ENCODE measurements around the gene MAN2A2. TPM values are rescaled to one million over a fixed set of nuclear protein-coding genes. Genes with fewer than 3 reads are reported as not detected.

MAN2A2 gene
- total RNA-seq, 1 experiment from 2014 or later = 31.0 TPM

DNA sequence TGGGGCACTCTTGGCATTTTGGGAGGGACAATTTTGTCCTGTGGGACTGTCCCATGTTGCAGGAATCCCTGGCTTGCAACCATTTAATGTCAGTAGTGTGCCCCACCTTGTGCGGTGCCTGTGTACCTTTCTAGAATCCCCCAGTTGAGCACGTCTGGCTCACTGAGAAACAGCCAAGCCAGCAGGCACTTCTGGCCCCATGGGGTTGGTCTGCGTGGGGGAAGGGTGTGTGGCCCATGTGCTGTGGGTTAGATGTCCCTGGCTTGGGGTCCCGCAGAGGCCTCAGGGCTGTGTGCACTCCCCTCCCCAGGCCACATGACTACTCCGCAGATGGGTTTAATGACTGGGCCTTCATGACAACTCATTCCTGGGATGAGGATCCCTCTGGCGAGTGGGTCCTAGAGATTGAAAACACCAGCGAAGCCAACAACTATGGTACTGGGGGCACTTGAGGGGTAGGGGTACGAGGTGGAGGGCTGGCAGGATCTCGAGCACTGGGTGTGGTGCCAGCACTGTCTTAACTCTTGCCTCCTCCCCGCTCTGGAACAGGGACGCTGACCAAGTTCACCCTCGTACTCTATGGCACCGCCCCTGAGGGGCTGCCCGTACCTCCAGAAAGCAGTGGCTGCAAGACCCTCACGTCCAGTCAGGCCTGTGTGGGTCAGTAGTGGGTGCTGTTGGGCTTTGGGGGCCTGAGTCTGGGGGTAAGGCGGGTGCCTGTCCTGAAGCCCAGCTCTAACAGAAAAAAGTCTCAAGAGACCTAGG, 22.5 kb upstream of the MAN2A2 start (continued):
- no peak for TF ChIP-seq ETV6 (CRISPR knock-in tag; IDR thresholded peaks at IDR 0.05)
- TF ChIP-seq CBFB (CRISPR knock-in tag; IDR thresholded peaks at IDR 0.05; ENCODE audit: low read depth) = no peak
- TF ChIP-seq MLX (CRISPR knock-in tag; IDR thresholded peaks at IDR 0.05) = no peak
- TF ChIP-seq ZBTB21 (CRISPR knock-in tag; IDR thresholded peaks at IDR 0.05; ENCODE audit: borderline replicate concordance) = no peak

DNA sequence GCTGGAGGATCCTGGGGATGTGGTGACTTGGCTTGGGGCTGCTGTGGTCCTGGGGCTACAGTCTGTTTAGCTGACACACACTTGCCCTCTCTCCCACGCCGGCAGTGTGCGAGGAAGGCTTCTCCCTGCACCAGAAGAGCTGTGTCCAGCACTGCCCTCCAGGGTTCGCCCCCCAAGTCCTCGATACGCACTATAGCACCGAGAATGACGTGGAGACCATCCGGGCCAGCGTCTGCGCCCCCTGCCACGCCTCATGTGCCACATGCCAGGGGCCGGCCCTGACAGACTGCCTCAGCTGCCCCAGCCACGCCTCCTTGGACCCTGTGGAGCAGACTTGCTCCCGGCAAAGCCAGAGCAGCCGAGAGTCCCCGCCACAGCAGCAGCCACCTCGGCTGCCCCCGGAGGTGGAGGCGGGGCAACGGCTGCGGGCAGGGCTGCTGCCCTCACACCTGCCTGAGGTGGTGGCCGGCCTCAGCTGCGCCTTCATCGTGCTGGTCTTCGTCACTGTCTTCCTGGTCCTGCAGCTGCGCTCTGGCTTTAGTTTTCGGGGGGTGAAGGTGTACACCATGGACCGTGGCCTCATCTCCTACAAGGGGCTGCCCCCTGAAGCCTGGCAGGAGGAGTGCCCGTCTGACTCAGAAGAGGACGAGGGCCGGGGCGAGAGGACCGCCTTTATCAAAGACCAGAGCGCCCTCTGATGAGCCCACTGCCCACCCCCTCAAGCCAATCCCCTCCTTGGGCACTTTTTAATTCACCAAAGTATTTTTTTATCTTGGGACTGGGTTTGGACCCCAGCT, 21.7 kb upstream of the MAN2A2 start:
- H3K9me3 Mint-ChIP-seq = no peaks in the 10 kb centered on the region
- ATAC-seq (no peak), DNase-seq (ENCODE audit: low spot score) (no peak)
- CTCF ChIA-PET = interaction anchor here (0.6 to 2.0 kb wide), 2 partner anchors 36 to 51 kb away, joined by 3 to 6 read pairs; partner anchors contain the start of gene HDDC3
- H3K4me3 Mint-ChIP-seq = no peak overlapping the region
- POLR2A ChIA-PET = no interaction called here
- TF ChIP-seq ZNF532 (CRISPR knock-in tag; IDR thresholded peaks at IDR 0.05; ENCODE audit: borderline replicate concordance) = no peak
- TF ChIP-seq NR3C1 (CRISPR knock-in tag; conservative IDR thresholded peaks at IDR 0.05; ENCODE audit: low read depth) = no peak
- TF ChIP-seq ZNF263 (CRISPR knock-in tag; IDR thresholded peaks at IDR 0.05; ENCODE audit: low read depth) = no peak
- TF ChIP-seq AFF4 (CRISPR knock-in tag; IDR thresholded peaks at IDR 0.05; ENCODE audit: borderline replicate concordance) = no peak
- TF ChIP-seq TEAD4 (CRISPR knock-in tag; IDR thresholded peaks at IDR 0.05) = no peak
- peaks cover 22% of the 10 kb centered on the region for H3K4me1 Mint-ChIP-seq
- peaks cover 30% of the 10 kb centered on the region; the same call in 1 of the 2 replicates for H3K36me3 Mint-ChIP-seq
- no peak overlapping the region for H3K27ac Mint-ChIP-seq
- no peaks in the 10 kb centered on the region for H3K27me3 Mint-ChIP-seq (ENCODE audit: low read depth)

DNA sequence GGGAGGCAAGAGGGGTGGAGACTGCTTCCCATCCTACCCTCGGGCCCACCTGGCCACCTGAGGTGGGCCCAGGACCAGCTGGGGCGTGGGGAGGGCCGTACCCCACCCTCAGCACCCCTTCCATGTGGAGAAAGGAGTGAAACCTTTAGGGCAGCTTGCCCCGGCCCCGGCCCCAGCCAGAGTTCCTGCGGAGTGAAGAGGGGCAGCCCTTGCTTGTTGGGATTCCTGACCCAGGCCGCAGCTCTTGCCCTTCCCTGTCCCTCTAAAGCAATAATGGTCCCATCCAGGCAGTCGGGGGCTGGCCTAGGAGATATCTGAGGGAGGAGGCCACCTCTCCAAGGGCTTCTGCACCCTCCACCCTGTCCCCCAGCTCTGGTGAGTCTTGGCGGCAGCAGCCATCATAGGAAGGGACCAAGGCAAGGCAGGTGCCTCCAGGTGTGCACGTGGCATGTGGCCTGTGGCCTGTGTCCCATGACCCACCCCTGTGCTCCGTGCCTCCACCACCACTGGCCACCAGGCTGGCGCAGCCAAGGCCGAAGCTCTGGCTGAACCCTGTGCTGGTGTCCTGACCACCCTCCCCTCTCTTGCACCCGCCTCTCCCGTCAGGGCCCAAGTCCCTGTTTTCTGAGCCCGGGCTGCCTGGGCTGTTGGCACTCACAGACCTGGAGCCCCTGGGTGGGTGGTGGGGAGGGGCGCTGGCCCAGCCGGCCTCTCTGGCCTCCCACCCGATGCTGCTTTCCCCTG, 21.0 kb upstream of the MAN2A2 start:
- ChIA-PET CTCF (interaction anchor here (2.0 to 4.9 kb wide), 2 partner anchors 22 to 50 kb away, joined by 6 to 46 read pairs; partner anchors contain the start of genes HDDC3 and MAN2A2), POLR2A (no interaction called here)
- TF ChIP-seq FOXJ3 (CRISPR knock-in tag; IDR thresholded peaks at IDR 0.05; ENCODE audit: borderline replicate concordance) = no peak
- no peak for TF ChIP-seq JUN (CRISPR knock-in tag; IDR thresholded peaks at IDR 0.05)
- TF ChIP-seq TEAD4 (CRISPR knock-in tag; IDR thresholded peaks at IDR 0.05) = no peak
- TF ChIP-seq, protein P1, sequence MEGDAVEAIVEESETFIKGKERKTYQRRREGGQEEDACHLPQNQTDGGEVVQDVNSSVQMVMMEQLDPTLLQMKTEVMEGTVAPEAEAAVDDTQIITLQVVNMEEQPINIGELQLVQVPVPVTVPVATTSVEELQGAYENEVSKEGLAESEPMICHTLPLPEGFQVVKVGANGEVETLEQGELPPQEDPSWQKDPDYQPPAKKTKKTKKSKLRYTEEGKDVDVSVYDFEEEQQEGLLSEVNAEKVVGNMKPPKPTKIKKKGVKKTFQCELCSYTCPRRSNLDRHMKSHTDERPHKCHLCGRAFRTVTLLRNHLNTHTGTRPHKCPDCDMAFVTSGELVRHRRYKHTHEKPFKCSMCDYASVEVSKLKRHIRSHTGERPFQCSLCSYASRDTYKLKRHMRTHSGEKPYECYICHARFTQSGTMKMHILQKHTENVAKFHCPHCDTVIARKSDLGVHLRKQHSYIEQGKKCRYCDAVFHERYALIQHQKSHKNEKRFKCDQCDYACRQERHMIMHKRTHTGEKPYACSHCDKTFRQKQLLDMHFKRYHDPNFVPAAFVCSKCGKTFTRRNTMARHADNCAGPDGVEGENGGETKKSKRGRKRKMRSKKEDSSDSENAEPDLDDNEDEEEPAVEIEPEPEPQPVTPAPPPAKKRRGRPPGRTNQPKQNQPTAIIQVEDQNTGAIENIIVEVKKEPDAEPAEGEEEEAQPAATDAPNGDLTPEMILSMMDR (IDR thresholded peaks at IDR 0.05) = no peak
- Mint-ChIP-seq H3K9me3 (no peaks in the 10 kb centered on the region), H3K27ac (no peak overlapping the region), H3K27me3 (ENCODE audit: low read depth) (no peaks in the 10 kb centered on the region), H3K4me1 (peaks cover 22% of the 10 kb centered on the region), H3K4me3 (no peak overlapping the region), H3K36me3 (peaks cover 23% of the 10 kb centered on the region; the same call in 1 of the 2 replicates)
- ATAC-seq (no peak), DNase-seq (ENCODE audit: low spot score) (no peak)

Data from WTC11 (cell line).